Measurements from ENCODE around the gene RNF130. TPM values are rescaled to one million over a fixed set of nuclear protein-coding genes. Genes with fewer than 3 reads are reported as not detected.

Gene RNF130
- total and polyA plus RNA-seq, 2 of the 13 experiments (the other 11 are each of a cell fraction or from before 2014, with no cell fraction given): 28.2 to 28.3 TPM

DNA sequence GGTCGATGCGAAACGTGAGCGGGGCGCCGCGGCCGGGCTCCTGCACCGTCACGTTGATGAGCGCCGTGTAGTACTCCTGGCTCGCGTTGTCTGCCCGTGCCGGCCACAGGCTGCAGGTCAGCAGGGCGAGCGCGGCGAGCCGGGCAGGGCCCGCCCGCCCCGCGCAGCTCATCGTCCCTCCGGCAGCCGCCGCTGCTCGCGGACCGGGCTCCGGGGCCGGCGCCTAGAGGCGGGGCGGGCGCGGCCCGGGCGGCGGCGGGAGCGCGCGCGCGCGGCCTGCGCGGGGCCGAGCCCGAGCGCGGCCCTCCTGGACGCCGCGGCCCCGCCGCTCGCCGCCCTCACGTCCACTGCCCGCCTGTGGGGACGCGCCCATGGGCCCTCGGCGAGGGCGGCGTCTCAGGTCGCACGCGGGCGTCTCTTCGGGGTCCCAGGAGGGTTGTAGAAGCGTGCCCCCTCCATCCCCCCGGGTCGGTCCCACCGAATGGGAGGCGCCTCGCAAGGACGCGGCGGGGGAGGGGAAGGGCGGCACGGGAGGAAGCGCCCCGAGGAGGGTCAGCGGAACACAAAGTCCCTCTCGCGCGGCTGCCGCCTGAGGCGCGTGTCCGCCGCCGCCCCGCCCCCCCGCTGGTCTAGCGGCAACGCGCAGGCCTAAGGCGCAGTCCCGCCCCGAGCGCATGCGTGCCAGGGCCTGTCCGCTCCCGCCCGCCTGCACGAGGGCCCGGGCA lies at the start of gene RNF130 (continued):
- TF ChIP-seq PRDM15 (CRISPR knock-in tag; IDR thresholded peaks at IDR 0.05) (peak; percentile 71; the same call in 1 of the 2 replicates), DDIT3 (CRISPR knock-in tag; IDR thresholded peaks at IDR 0.05) (no peak), ATF2 (CRISPR knock-in tag; IDR thresholded peaks at IDR 0.05) (no peak; the same call in none of the 2 replicates), ZNF280D (CRISPR knock-in tag; IDR thresholded peaks at IDR 0.05) (no peak), STAT5B (CRISPR knock-in tag; IDR thresholded peaks at IDR 0.05) (no peak; the same call in none of the 2 replicates), ZNF598 (CRISPR knock-in tag; IDR thresholded peaks at IDR 0.05; ENCODE audit: borderline replicate concordance) (peak; percentile 88; the same call in 1 of the 2 replicates), ZNF883 (CRISPR knock-in tag; IDR thresholded peaks at IDR 0.05; ENCODE audit: not compliant biosample characterization) (peak; percentile 99), KDM1A (CRISPR knock-in tag; IDR thresholded peaks at IDR 0.05) (no peak), SRSF9 (IDR thresholded peaks at IDR 0.05; ENCODE audit: borderline replicate concordance, insufficient read depth, low read depth, low read length, poor library complexity, severe bottlenecking) (no peak), ZNF570 (CRISPR knock-in tag; IDR thresholded peaks at IDR 0.05; ENCODE audit: borderline replicate concordance) (peak; percentile 75; the same call in 1 of the 2 replicates), ZNF282 (IDR thresholded peaks at IDR 0.05; ENCODE audit: partially characterized antibody) (no peak), E2F5 (CRISPR knock-in tag; conservative IDR thresholded peaks at IDR 0.05) (peak; percentile 58; the same call in 1 of the 2 replicates)
- TF ChIP-seq, protein P1, sequence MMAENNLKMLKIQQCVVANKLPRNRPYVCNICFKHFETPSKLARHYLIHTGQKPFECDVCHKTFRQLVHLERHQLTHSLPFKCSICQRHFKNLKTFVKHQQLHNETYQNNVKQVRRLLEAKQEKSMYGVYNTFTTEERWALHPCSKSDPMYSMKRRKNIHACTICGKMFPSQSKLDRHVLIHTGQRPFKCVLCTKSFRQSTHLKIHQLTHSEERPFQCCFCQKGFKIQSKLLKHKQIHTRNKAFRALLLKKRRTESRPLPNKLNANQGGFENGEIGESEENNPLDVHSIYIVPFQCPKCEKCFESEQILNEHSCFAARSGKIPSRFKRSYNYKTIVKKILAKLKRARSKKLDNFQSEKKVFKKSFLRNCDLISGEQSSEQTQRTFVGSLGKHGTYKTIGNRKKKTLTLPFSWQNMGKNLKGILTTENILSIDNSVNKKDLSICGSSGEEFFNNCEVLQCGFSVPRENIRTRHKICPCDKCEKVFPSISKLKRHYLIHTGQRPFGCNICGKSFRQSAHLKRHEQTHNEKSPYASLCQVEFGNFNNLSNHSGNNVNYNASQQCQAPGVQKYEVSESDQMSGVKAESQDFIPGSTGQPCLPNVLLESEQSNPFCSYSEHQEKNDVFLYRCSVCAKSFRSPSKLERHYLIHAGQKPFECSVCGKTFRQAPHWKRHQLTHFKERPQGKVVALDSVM (CRISPR knock-in tag; IDR thresholded peaks at IDR 0.05): peak; percentile 70
- TF ChIP-seq, protein P2, sequence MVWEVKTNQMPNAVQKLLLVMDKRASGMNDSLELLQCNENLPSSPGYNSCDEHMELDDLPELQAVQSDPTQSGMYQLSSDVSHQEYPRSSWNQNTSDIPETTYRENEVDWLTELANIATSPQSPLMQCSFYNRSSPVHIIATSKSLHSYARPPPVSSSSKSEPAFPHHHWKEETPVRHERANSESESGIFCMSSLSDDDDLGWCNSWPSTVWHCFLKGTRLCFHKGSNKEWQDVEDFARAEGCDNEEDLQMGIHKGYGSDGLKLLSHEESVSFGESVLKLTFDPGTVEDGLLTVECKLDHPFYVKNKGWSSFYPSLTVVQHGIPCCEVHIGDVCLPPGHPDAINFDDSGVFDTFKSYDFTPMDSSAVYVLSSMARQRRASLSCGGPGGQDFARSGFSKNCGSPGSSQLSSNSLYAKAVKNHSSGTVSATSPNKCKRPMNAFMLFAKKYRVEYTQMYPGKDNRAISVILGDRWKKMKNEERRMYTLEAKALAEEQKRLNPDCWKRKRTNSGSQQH (CRISPR knock-in tag; IDR thresholded peaks at IDR 0.05; ENCODE audit: low read depth): peak; percentile 85; the same call in 1 of the 2 replicates
